ENCODE results near the gene SLC35E4.

SLC35E4 gene

GRCh38 chr22:30649430-30650007 lies 13.9 kb downstream of the SLC35E4 start:
- H3K9ac ChIP-seq (ENCODE audit: low read length) = no peak overlapping the region
- H3K79me2 ChIP-seq (ENCODE audit: insufficient read depth, low read length) = no peaks in the 10 kb centered on the region
- H3K27me3 ChIP-seq (ENCODE audit: insufficient read depth, low read length) = 0 out of 2 replicates have a peak, but pooled peaks cover 3% of the 10 kb centered on the region
- no peaks in the 10 kb centered on the region for H3F3A ChIP-seq (ENCODE audit: insufficient read depth, low read length)
- H3K9me2 ChIP-seq (ENCODE audit: low read depth, low read length) = no peaks in the 10 kb centered on the region
- H4K20me1 ChIP-seq (ENCODE audit: insufficient read depth, low read length) = no peaks in the 10 kb centered on the region
- H3K4me3 ChIP-seq (ENCODE audit: low read depth, low read length, poor library complexity, severe bottlenecking) = no peak overlapping the region
- no peaks in the 10 kb centered on the region for H3K9me3 ChIP-seq (ENCODE audit: low read length)
- no peak overlapping the region for H3K4me2 ChIP-seq (ENCODE audit: low read length)
- no peak overlapping the region for H2AFZ ChIP-seq (ENCODE audit: low read length)
- H3K27ac ChIP-seq (ENCODE audit: low read depth, low read length, poor library complexity, severe bottlenecking) = no peak overlapping the region
- H3K36me3 ChIP-seq (ENCODE audit: insufficient read depth, low read length) = no peaks in the 10 kb centered on the region
- H3K4me1 ChIP-seq (ENCODE audit: insufficient read depth, low read length, severe bottlenecking) = no peaks in the 10 kb centered on the region
- TF ChIP-seq EZH2 (IDR thresholded peaks at IDR 0.05; ENCODE audit: borderline replicate concordance, low read length) (no peak), CTCF (IDR thresholded peaks at IDR 0.05; ENCODE audit: low read length) (no peak)

GRCh38 chr22:30650508-30651116 lies 15.0 kb downstream of the SLC35E4 start:
- H4K20me1 ChIP-seq (ENCODE audit: insufficient read depth, low read length) = no peaks in the 10 kb centered on the region
- no peak overlapping the region for H3K4me3 ChIP-seq (ENCODE audit: low read depth, low read length, poor library complexity, severe bottlenecking)
- no peaks in the 10 kb centered on the region for H3K79me2 ChIP-seq (ENCODE audit: insufficient read depth, low read length)
- no peaks in the 10 kb centered on the region for H3K9me3 ChIP-seq (ENCODE audit: low read length)
- 0 out of 2 replicates have a peak, but pooled peaks cover 3% of the 10 kb centered on the region for H3K27me3 ChIP-seq (ENCODE audit: insufficient read depth, low read length)
- H3K9ac ChIP-seq (ENCODE audit: low read length) = no peak overlapping the region
- TF ChIP-seq EZH2 (IDR thresholded peaks at IDR 0.05; ENCODE audit: borderline replicate concordance, low read length) = no peak
- no peak for TF ChIP-seq CTCF (IDR thresholded peaks at IDR 0.05; ENCODE audit: low read length)
- no peaks in the 10 kb centered on the region for H3K36me3 ChIP-seq (ENCODE audit: insufficient read depth, low read length)
- no peaks in the 10 kb centered on the region for H3F3A ChIP-seq (ENCODE audit: insufficient read depth, low read length)
- no peak overlapping the region for H3K4me2 ChIP-seq (ENCODE audit: low read length)
- H3K9me2 ChIP-seq (ENCODE audit: low read depth, low read length) = no peaks in the 10 kb centered on the region
- no peak overlapping the region for H3K27ac ChIP-seq (ENCODE audit: low read depth, low read length, poor library complexity, severe bottlenecking)
- H3K4me1 ChIP-seq (ENCODE audit: insufficient read depth, low read length, severe bottlenecking) = no peaks in the 10 kb centered on the region
- H2AFZ ChIP-seq (ENCODE audit: low read length) = no peak overlapping the region

GRCh38 chr22:30652852-30653251 lies 17.3 kb downstream of the SLC35E4 start:
- Histone ChIP-seq H3K9me2 (ENCODE audit: low read depth, low read length) (no peaks in the 10 kb centered on the region), H3K36me3 (ENCODE audit: insufficient read depth, low read length) (no peaks in the 10 kb centered on the region), H3K4me1 (ENCODE audit: insufficient read depth, low read length, severe bottlenecking) (no peaks in the 10 kb centered on the region), H3K27ac (ENCODE audit: low read depth, low read length, poor library complexity, severe bottlenecking) (no peak overlapping the region), H3K79me2 (ENCODE audit: insufficient read depth, low read length) (no peaks in the 10 kb centered on the region), H3K4me3 (ENCODE audit: low read depth, low read length, poor library complexity, severe bottlenecking) (no peak overlapping the region), H2AFZ (ENCODE audit: low read length) (no peak overlapping the region), H3K9me3 (ENCODE audit: low read length) (no peaks in the 10 kb centered on the region), H3K4me2 (ENCODE audit: low read length) (no peak overlapping the region), H4K20me1 (ENCODE audit: insufficient read depth, low read length) (no peaks in the 10 kb centered on the region), H3F3A (ENCODE audit: insufficient read depth, low read length) (no peaks in the 10 kb centered on the region), H3K9ac (ENCODE audit: low read length) (no peak overlapping the region), H3K27me3 (ENCODE audit: insufficient read depth, low read length) (0 out of 2 replicates have a peak, but pooled peaks cover 1% of the 10 kb centered on the region)
- TF ChIP-seq EZH2 (IDR thresholded peaks at IDR 0.05; ENCODE audit: borderline replicate concordance, low read length) (no peak), CTCF (IDR thresholded peaks at IDR 0.05; ENCODE audit: low read length) (no peak)
